K562 (cell line): ENCODE results near the gene SPRYD3. TPM values are rescaled to one million over a fixed set of nuclear protein-coding genes. Genes with fewer than 3 reads are reported as not detected.

Experiments
- ATAC-seq: fragments of 200-7000 bp; cut with Tn5 transposase; 3 replicates; pipeline ENCODE4 v1.9.1; 2020; ENCODE audit warnings: moderate library complexity
- BruUV-seq: library from RNA; stranded (reverse); fragments of 400-500 nt; replicated peaks from 2 replicates; lab custom pipeline; 2021; lab: Mats Ljungman, UMichigan
- CTCF ChIA-PET: fragments of 300-600 bp; formaldehyde crosslinking; extraction: SDS; loops from one replicate; lab custom pipeline; 2021; ENCODE audit warnings: low intra/inter-chr PET ratio; lab: Yijun Ruan, JAX
- POLR2A ChIA-PET: fragments of 300-600, 350-650 bp; sonication (Branson Sonifier 250); formaldehyde crosslinking; extraction: SDS; loops from one replicate; lab custom pipeline; 2021; ENCODE audit warnings: antibody characterized with exemption, inconsistent platforms; lab: Yijun Ruan, JAX
- DNase-seq, 4 experiments: peaks; one replicate each; pipeline versions ENCODE4 v3.0.0 to v3.0.0-alpha.2; 2011 to 2018; ENCODE audit warnings: low spot score in 3 of 4, mixed read lengths in 3 of 4; ENCODE audit errors: extremely low read depth in 1 of 4
- FAIRE-seq: peaks from 2 replicates; lab custom pipeline; 2011; peaks lifted over from hg19 to GRCh38; lab: Jason Lieb, UNC
- H2AFZ ChIP-seq: 2 replicates; pipeline ENCODE4 v1.6.0; 2011; ENCODE audit warnings: low read depth, low read length, control low read depth, inconsistent platforms
- H3K27ac ChIP-seq: fragments of 200-600 bp; 3 replicates; pipeline ENCODE4 v1.8.0; 2011; ENCODE audit warnings: low read depth, mild to moderate bottlenecking, control low read depth, inconsistent platforms, low read length, moderate library complexity, mixed read lengths; ENCODE audit errors: extremely low read depth
- H3K27me3 ChIP-seq, 2 experiments: fragments of 300-600 bp in 1 of 2; 2 replicates in 1 of 2; 3 replicates in 1 of 2; pipeline versions ENCODE4 v1.6.0 to v1.8.0; 2011; ENCODE audit warnings: inconsistent platforms in 2 of 2, low read length in 2 of 2, mild to moderate bottlenecking in 1 of 2, mixed read lengths in 1 of 2, moderate library complexity in 1 of 2; ENCODE audit not compliant: control insufficient read depth in 2 of 2, insufficient read depth in 2 of 2
- H3K36me3 ChIP-seq: fragments of 300-600 bp; 3 replicates; pipeline ENCODE4 v1.8.0; 2011; ENCODE audit warnings: mild to moderate bottlenecking, low read length, inconsistent platforms; ENCODE audit not compliant: control insufficient read depth, insufficient read depth
- H3K4me1 ChIP-seq, 2 experiments: fragments of 200-600 bp in 1 of 2; replicated peaks in 1 of 2; 2 replicates in 1 of 2; 3 replicates in 1 of 2; pipeline versions ENCODE4 v1.5.1 to v1.8.0; 2011; ENCODE audit warnings: inconsistent platforms in 2 of 2, low read length in 2 of 2, mild to moderate bottlenecking in 1 of 2, mixed read lengths in 1 of 2, moderate library complexity in 1 of 2; ENCODE audit not compliant: control insufficient read depth in 2 of 2, insufficient read depth in 2 of 2
- H3K4me2 ChIP-seq: 2 replicates; pipeline ENCODE4 v1.6.1; 2011; ENCODE audit warnings: low read length, control low read depth, inconsistent platforms, mixed read lengths; ENCODE audit not compliant: insufficient read depth
- H3K4me3 ChIP-seq: fragments of 200-600 bp; sonication (generic), shearing (Covaris generic); 2 replicates; pipeline ENCODE4 v1.5.1; 2016; ENCODE audit warnings: control low read depth, inconsistent platforms
- H3K79me2 ChIP-seq: fragments of 200-600 bp; 3 replicates; pipeline ENCODE4 v1.8.0; 2011; ENCODE audit warnings: low read length, inconsistent platforms; ENCODE audit not compliant: control insufficient read depth, insufficient read depth
- H3K9ac ChIP-seq, 2 experiments: 2 replicates each; pipeline versions ENCODE4 v1.6.0 to v1.6.1; 2011; ENCODE audit warnings: low read depth in 2 of 2, low read length in 2 of 2, control low read depth in 1 of 2, inconsistent platforms in 1 of 2, mild to moderate bottlenecking in 1 of 2, mixed read lengths in 1 of 2; ENCODE audit not compliant: insufficient read depth in 1 of 2
- H3K9me1 ChIP-seq: one replicate; pipeline ENCODE4 v1.6.0; 2011; ENCODE audit warnings: inconsistent platforms, mild to moderate bottlenecking, low read length, moderate library complexity; ENCODE audit not compliant: control insufficient read depth, insufficient read depth
- H3K9me3 ChIP-seq: replicated peaks from 2 replicates; pipeline ENCODE4 v1.5.1; 2011; ENCODE audit warnings: low read depth, low read length, inconsistent platforms; ENCODE audit not compliant: control insufficient read depth, insufficient read depth
- H4K20me1 ChIP-seq: replicated peaks from 2 replicates; pipeline ENCODE4 v1.6.1; 2011; ENCODE audit warnings: low read length, inconsistent platforms, mixed read lengths; ENCODE audit not compliant: control insufficient read depth, insufficient read depth
- KDM5B ChIP-seq: fragments of 200-600 bp; sonication (generic); IDR thresholded peaks from 2 replicates; pipeline ENCODE4 v1.6.1; 2012; ENCODE audit warnings: low read depth, mild to moderate bottlenecking, moderate library complexity, low read length, control low read depth, inconsistent platforms; ENCODE audit not compliant: insufficient replicate concordance
- MYBL2 ChIP-seq, 2 experiments: fragments of 450-650 bp in 1 of 2; sonication (generic) in 1 of 2; formaldehyde crosslinking in 1 of 2; IDR thresholded peaks; 2 replicates each; pipeline versions ENCODE4 v1.6.1 to v1.8.1; 2017 to 2022; ENCODE audit warnings: borderline replicate concordance in 1 of 2, inconsistent platforms in 1 of 2, low read depth in 1 of 2, mild to moderate bottlenecking in 1 of 2, missing genetic modification reagents in 1 of 2, moderate library complexity in 1 of 2
- SPI1 ChIP-seq: IDR thresholded peaks from 2 replicates; pipeline ENCODE4 v1.6.1; 2011; ENCODE audit warnings: low read depth, low read length, control low read depth, borderline replicate concordance
- ZC3H8 ChIP-seq: fragments of 450-650 bp; IDR thresholded peaks from 2 replicates; pipeline ENCODE4 v1.6.1; 2017
- WGBS: fragments of 100-300 bp; shearing (Covaris generic); methylation state at CpG from one replicate; pipeline ENCODE4 v1.1.6; 2016; ENCODE audit warnings: low coverage, mixed read lengths; ENCODE audit not compliant: insufficient coverage; ENCODE audit errors: missing lambda C conversion rate; 5-methylcytosine and 5-hydroxymethylcytosine counted together
- in situ Hi-C: fragments of 300-500 bp; cut with MboI; formaldehyde crosslinking; loops from 4 replicates; pipeline ENCODE4 v1.15.0; 2018; ENCODE audit warnings: inconsistent platforms, mixed read lengths
- intact Hi-C: fragments of 100-400 bp; cut with micrococcal nuclease; formaldehyde crosslinking; loops from 2 replicates; pipeline ENCODE4 v1.14.2; 2022
- polyA plus RNA-seq, 8 experiments: library from polyadenylated mRNA; depleted of rRNA in 4 of 8; stranded (reverse) in 5 of 8; unstranded in 3 of 8; fragments of >200 nt; fragmentation: Nextera tagmentation in 2 of 8; fragmentation: Illumina TruSeq in 1 of 8; extraction: Ambion mirVana in 2 of 8; extraction: Trizol in 1 of 8; gene quantifications; 2 replicates each; pipeline versions ENCODE4 v1.2.1 to v1.2.3, GENCODE V29; 2011 to 2014; ENCODE audit warnings: inconsistent platforms in 1 of 8, missing spikeins in 1 of 8
- total RNA-seq, 7 experiments: library from RNA; depleted of rRNA in 6 of 7; stranded (reverse); fragments of >200 nt in 6 of 7; fragmentation: Illumina TruSeq in 2 of 7; extraction: Trizol in 2 of 7; gene quantifications; 2 replicates each; pipeline versions ENCODE4 v1.2.1 to v1.2.3, GENCODE V29; 2011 to 2021; ENCODE audit warnings: low replicate concordance in 1 of 7
- TF ChIP-seq, protein P1 (sequence below), 2 experiments: fragments of 450-650 bp; IDR thresholded peaks; 2 replicates each; pipeline ENCODE4 v1.6.1; 2016
- TF ChIP-seq, protein P2 (sequence below): fragments of 450-650 bp; IDR thresholded peaks from 2 replicates; pipeline ENCODE4 v1.7.0; 2016; ENCODE audit warnings: borderline replicate concordance
- TF ChIP-seq, protein P3 (sequence below): sonication (generic); formaldehyde crosslinking; IDR thresholded peaks from 2 replicates; pipeline ENCODE4 v1.8.1; 2023; ENCODE audit warnings: missing genetic modification reagents, mild to moderate bottlenecking, borderline replicate concordance
- TF ChIP-seq, protein P4 (sequence below): sonication (generic); formaldehyde crosslinking; IDR thresholded peaks from 2 replicates; pipeline ENCODE4 v1.8.1; 2023; ENCODE audit warnings: mild to moderate bottlenecking, missing genetic modification reagents

The SPRYD3 gene
- total and polyA plus RNA-seq, 9 of the 15 experiments (the other 6 are each of a cell fraction or from before 2014, with no cell fraction given) = 1.5 to 13.6 (median 7.6) TPM

DNA sequence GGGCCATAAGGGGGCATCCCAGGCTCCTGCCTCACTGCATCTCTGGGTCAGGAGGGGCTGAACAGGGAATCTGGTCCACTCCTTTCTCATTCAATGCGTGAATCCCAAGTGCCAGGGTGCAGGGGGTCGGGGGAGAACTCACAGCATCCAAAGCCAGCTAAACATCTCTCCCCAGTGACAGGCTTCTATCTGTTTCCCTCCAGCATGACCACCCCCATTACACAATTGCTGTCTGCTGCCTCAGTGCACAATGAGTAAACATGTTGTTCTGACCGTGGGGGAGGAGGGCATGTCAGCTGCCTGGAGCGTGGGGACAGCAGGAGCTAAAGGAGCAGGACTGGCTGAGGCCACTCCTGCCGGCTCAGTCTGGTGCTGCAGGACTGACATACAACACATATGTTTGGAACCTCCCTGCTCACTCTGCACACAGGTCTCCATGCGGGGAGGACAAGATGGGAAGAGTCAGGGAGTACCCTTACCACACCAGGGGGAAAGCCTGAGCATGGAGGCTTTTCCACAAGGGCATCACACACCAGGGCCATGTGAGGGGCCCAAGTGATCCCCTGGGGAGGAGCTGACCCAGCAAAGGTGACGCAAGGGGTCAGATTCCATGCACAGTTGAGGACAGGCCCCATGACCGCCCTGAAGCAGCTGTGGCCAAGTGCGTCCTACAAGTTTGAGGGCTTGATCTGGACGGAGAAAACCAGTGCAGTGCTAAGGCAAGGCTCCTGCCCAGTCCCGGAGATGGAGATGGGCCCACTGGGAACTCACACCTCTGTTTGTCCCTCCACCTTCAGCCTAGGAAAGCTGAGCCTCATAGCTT lies 27.9 kb downstream of the SPRYD3 start:
- peaks cover 45 to 89% of the 10 kb centered on the region in 2 experiments for H3K4me1 ChIP-seq
- peak overlapping the region in 1 of 2 experiments; percentile 60; a peak in 2 of 4 replicates for H3K9ac ChIP-seq
- intact Hi-C loops (no loop called here), in situ Hi-C loops (no loop called here)
- no peak overlapping the region for H3K4me2 ChIP-seq
- ATAC-seq (peak; percentile 5), FAIRE-seq (peak; percentile 71), DNase-seq (peak in 2 of 4 experiments; percentile 36 to 76)
- BruUV-seq = no TSS peak
- no peaks in the 10 kb centered on the region for H3K9me3 ChIP-seq
- 25% methylated on average over 11 of the region's 11 CpGs for WGBS
- H3K9me1 ChIP-seq = no peaks in the 10 kb centered on the region
- no peaks in the 10 kb centered on the region for H4K20me1 ChIP-seq
- H3K27ac ChIP-seq = no peak overlapping the region
- H2AFZ ChIP-seq = no peak overlapping the region
- H3K4me3 ChIP-seq = no peak overlapping the region
- ChIA-PET CTCF (no interaction called here), POLR2A (interaction anchor here (0.6 to 0.9 kb wide), 5 partner anchors 9 to 1077 kb away, joined by 3 to 4 read pairs (median 3); partner anchors contain the start of gene SPRYD3)
- H3K79me2 ChIP-seq = peaks cover 7% of the 10 kb centered on the region; the same call in 2 of the 3 replicates
- peaks cover 2% of the 10 kb centered on the region; the same call in 1 of the 3 replicates for H3K36me3 ChIP-seq
- H3K27me3 ChIP-seq = no peaks in the 10 kb centered on the region
- TF ChIP-seq, protein P1, sequence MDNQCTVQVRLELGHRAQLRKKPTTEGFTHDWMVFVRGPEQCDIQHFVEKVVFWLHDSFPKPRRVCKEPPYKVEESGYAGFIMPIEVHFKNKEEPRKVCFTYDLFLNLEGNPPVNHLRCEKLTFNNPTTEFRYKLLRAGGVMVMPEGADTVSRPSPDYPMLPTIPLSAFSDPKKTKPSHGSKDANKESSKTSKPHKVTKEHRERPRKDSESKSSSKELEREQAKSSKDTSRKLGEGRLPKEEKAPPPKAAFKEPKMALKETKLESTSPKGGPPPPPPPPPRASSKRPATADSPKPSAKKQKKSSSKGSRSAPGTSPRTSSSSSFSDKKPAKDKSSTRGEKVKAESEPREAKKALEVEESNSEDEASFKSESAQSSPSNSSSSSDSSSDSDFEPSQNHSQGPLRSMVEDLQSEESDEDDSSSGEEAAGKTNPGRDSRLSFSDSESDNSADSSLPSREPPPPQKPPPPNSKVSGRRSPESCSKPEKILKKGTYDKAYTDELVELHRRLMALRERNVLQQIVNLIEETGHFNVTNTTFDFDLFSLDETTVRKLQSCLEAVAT (IDR thresholded peaks at IDR 0.05) = no peak
- TF ChIP-seq MYBL2 (IDR thresholded peaks at IDR 0.05; ENCODE audit: low read depth) (no peak), MYBL2 (CRISPR knock-in tag; IDR thresholded peaks at IDR 0.05; ENCODE audit: borderline replicate concordance) (no peak), SPI1 (no peak), KDM5B (no peak), ZC3H8 (no peak)
- TF ChIP-seq, protein P2, sequence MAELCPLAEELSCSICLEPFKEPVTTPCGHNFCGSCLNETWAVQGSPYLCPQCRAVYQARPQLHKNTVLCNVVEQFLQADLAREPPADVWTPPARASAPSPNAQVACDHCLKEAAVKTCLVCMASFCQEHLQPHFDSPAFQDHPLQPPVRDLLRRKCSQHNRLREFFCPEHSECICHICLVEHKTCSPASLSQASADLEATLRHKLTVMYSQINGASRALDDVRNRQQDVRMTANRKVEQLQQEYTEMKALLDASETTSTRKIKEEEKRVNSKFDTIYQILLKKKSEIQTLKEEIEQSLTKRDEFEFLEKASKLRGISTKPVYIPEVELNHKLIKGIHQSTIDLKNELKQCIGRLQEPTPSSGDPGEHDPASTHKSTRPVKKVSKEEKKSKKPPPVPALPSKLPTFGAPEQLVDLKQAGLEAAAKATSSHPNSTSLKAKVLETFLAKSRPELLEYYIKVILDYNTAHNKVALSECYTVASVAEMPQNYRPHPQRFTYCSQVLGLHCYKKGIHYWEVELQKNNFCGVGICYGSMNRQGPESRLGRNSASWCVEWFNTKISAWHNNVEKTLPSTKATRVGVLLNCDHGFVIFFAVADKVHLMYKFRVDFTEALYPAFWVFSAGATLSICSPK = no peak
- TF ChIP-seq, protein P3, sequence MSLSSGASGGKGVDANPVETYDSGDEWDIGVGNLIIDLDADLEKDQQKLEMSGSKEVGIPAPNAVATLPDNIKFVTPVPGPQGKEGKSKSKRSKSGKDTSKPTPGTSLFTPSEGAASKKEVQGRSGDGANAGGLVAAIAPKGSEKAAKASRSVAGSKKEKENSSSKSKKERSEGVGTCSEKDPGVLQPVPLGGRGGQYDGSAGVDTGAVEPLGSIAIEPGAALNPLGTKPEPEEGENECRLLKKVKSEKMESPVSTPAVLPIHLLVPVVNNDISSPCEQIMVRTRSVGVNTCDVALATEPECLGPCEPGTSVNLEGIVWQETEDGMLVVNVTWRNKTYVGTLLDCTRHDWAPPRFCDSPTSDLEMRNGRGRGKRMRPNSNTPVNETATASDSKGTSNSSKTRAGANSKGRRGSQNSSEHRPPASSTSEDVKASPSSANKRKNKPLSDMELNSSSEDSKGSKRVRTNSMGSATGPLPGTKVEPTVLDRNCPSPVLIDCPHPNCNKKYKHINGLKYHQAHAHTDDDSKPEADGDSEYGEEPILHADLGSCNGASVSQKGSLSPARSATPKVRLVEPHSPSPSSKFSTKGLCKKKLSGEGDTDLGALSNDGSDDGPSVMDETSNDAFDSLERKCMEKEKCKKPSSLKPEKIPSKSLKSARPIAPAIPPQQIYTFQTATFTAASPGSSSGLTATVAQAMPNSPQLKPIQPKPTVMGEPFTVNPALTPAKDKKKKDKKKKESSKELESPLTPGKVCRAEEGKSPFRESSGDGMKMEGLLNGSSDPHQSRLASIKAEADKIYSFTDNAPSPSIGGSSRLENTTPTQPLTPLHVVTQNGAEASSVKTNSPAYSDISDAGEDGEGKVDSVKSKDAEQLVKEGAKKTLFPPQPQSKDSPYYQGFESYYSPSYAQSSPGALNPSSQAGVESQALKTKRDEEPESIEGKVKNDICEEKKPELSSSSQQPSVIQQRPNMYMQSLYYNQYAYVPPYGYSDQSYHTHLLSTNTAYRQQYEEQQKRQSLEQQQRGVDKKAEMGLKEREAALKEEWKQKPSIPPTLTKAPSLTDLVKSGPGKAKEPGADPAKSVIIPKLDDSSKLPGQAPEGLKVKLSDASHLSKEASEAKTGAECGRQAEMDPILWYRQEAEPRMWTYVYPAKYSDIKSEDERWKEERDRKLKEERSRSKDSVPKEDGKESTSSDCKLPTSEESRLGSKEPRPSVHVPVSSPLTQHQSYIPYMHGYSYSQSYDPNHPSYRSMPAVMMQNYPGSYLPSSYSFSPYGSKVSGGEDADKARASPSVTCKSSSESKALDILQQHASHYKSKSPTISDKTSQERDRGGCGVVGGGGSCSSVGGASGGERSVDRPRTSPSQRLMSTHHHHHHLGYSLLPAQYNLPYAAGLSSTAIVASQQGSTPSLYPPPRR (CRISPR knock-in tag) = no peak
- TF ChIP-seq, protein P4, sequence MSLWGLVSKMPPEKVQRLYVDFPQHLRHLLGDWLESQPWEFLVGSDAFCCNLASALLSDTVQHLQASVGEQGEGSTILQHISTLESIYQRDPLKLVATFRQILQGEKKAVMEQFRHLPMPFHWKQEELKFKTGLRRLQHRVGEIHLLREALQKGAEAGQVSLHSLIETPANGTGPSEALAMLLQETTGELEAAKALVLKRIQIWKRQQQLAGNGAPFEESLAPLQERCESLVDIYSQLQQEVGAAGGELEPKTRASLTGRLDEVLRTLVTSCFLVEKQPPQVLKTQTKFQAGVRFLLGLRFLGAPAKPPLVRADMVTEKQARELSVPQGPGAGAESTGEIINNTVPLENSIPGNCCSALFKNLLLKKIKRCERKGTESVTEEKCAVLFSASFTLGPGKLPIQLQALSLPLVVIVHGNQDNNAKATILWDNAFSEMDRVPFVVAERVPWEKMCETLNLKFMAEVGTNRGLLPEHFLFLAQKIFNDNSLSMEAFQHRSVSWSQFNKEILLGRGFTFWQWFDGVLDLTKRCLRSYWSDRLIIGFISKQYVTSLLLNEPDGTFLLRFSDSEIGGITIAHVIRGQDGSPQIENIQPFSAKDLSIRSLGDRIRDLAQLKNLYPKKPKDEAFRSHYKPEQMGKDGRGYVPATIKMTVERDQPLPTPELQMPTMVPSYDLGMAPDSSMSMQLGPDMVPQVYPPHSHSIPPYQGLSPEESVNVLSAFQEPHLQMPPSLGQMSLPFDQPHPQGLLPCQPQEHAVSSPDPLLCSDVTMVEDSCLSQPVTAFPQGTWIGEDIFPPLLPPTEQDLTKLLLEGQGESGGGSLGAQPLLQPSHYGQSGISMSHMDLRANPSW (CRISPR knock-in tag) = no peak
